Hepatocyte (in vitro differentiated cells): ENCODE results near the gene CFAP65. TPM values are rescaled to one million over a fixed set of nuclear protein-coding genes. Genes with fewer than 3 reads are reported as not detected.

Experiments
- DNase-seq: peaks from one replicate; pipeline ENCODE4 v3.0.0-alpha.2; 2016; ENCODE audit warnings: low spot score
- H2AFZ ChIP-seq: fragments of 200-600 bp; sonication (generic); 2 replicates; pipeline ENCODE4 v1.6.0; 2016; ENCODE audit warnings: antibody characterized with exemption, mild to moderate bottlenecking
- H3K27ac ChIP-seq: fragments of 200-600 bp; sonication (generic); 2 replicates; pipeline ENCODE4 v1.5.1; 2016; ENCODE audit warnings: mild to moderate bottlenecking
- H3K27me3 ChIP-seq: fragments of 200-600 bp; sonication (generic); 2 replicates; pipeline ENCODE4 v1.6.1; 2016
- H3K36me3 ChIP-seq: fragments of 200-600 bp; sonication (generic); replicated peaks from 2 replicates; pipeline ENCODE4 v1.5.1; 2016; ENCODE audit warnings: low read depth; ENCODE audit not compliant: insufficient read depth
- H3K4me1 ChIP-seq: fragments of 200-600 bp; sonication (generic); 2 replicates; pipeline ENCODE4 v1.5.1; 2016; ENCODE audit warnings: mild to moderate bottlenecking, moderate library complexity; ENCODE audit not compliant: insufficient read depth
- H3K4me2 ChIP-seq: fragments of 200-600 bp; sonication (generic); 2 replicates; pipeline ENCODE4 v1.6.0; 2016
- H3K4me3 ChIP-seq: fragments of 200-600 bp; sonication (generic); 2 replicates; pipeline ENCODE4 v1.5.1; 2016; ENCODE audit warnings: mild to moderate bottlenecking
- H3K79me2 ChIP-seq: fragments of 200-600 bp; sonication (generic); 2 replicates; pipeline ENCODE4 v1.6.0; 2017; ENCODE audit warnings: mild to moderate bottlenecking
- H3K9me2 ChIP-seq: fragments of 200-600 bp; sonication (generic); replicated peaks from 2 replicates; pipeline ENCODE4 v1.6.0; 2017; ENCODE audit warnings: mild to moderate bottlenecking; ENCODE audit not compliant: insufficient read depth
- H3K9me3 ChIP-seq: fragments of 200-600 bp; sonication (generic); 2 replicates; pipeline ENCODE4 v1.5.1; 2016; ENCODE audit warnings: low read depth, mild to moderate bottlenecking
- H4K20me1 ChIP-seq: fragments of 200-600 bp; sonication (generic); 2 replicates; pipeline ENCODE4 v1.6.0; 2016; ENCODE audit warnings: mild to moderate bottlenecking; ENCODE audit not compliant: insufficient read depth, poor library complexity, severe bottlenecking
- EZH2 ChIP-seq: fragments of 200-600 bp; sonication (generic); IDR thresholded peaks from 2 replicates; pipeline ENCODE4 v1.6.1; 2016; ENCODE audit warnings: antibody characterized with exemption, mild to moderate bottlenecking, borderline replicate concordance
- EZH2phosphoT487 ChIP-seq: fragments of 200-600 bp; sonication (generic); IDR thresholded peaks from one replicate; pipeline ENCODE4 v1.6.1; 2018; ENCODE audit warnings: antibody characterized with exemption, mild to moderate bottlenecking, low read depth, moderate library complexity; ENCODE audit not compliant: unreplicated experiment, severe bottlenecking
- WGBS: methylation state at CpG from one replicate; pipeline ENCODE4 v1.1.6; 2016; ENCODE audit warnings: low lambda C conversion rate; ENCODE audit errors: missing lambda C conversion rate; 5-methylcytosine and 5-hydroxymethylcytosine counted together
- polyA plus RNA-seq: library from polyadenylated mRNA; unstranded; fragments of >200 nt; fragmentation: Nextera tagmentation; extraction: Ambion mirVana; gene quantifications from 2 replicates; pipeline ENCODE4 v1.2.1, GENCODE V29; 2016
- total RNA-seq: library from RNA; depleted of rRNA; stranded (reverse); fragments of >200 nt; gene quantifications from 2 replicates; pipeline ENCODE4 v1.2.3, GENCODE V29; 2014
- TF ChIP-seq, protein P1 (sequence below): fragments of 200-600 bp; sonication (generic); IDR thresholded peaks from 2 replicates; pipeline ENCODE4 v1.5.1; 2016; ENCODE audit warnings: antibody characterized with exemption, mild to moderate bottlenecking; ENCODE audit not compliant: poor library complexity

CFAP65 gene
- total and polyA plus RNA-seq, 2 experiments from 2014 or later, result 0.03 to 0.05 TPM

DNA sequence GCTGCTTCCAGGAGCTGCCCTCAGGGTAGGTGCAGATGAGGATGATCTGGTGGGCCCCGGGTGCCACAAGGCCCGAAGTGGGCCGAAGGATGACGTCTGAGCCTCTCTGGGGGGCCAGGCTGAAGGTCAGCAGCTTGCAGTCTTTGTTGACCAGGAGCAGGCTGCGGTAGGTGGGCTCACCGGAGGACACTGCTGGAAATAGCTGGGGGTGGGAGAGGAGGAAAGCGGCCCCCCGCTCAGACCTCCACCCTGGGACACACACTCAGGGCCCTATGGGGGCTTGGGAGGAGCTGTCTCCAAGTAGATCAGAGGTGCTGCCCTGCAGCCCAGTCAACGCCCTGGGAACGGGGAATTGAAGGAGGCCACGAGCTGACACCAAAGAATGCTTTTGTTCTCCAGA lies 17.3 kb downstream of the CFAP65 start:
- Histone ChIP-seq H3K36me3 (no peaks in the 10 kb centered on the region), H3K4me3 (no peak overlapping the region), H3K4me2 (no peak overlapping the region), H3K9me2 (no peaks in the 10 kb centered on the region), H2AFZ (no peak overlapping the region), H3K79me2 (no peaks in the 10 kb centered on the region), H3K9me3 (no peaks in the 10 kb centered on the region), H3K27ac (no peak overlapping the region), H3K27me3 (no peaks in the 10 kb centered on the region), H3K4me1 (no peaks in the 10 kb centered on the region), H4K20me1 (no peaks in the 10 kb centered on the region)
- WGBS, result 81% methylated on average over 10 of the region's 11 CpGs
- TF ChIP-seq EZH2phosphoT487 (no peak), EZH2 (no peak)
- TF ChIP-seq, protein P1, sequence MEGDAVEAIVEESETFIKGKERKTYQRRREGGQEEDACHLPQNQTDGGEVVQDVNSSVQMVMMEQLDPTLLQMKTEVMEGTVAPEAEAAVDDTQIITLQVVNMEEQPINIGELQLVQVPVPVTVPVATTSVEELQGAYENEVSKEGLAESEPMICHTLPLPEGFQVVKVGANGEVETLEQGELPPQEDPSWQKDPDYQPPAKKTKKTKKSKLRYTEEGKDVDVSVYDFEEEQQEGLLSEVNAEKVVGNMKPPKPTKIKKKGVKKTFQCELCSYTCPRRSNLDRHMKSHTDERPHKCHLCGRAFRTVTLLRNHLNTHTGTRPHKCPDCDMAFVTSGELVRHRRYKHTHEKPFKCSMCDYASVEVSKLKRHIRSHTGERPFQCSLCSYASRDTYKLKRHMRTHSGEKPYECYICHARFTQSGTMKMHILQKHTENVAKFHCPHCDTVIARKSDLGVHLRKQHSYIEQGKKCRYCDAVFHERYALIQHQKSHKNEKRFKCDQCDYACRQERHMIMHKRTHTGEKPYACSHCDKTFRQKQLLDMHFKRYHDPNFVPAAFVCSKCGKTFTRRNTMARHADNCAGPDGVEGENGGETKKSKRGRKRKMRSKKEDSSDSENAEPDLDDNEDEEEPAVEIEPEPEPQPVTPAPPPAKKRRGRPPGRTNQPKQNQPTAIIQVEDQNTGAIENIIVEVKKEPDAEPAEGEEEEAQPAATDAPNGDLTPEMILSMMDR, result no peak
- no peak for DNase-seq

DNA sequence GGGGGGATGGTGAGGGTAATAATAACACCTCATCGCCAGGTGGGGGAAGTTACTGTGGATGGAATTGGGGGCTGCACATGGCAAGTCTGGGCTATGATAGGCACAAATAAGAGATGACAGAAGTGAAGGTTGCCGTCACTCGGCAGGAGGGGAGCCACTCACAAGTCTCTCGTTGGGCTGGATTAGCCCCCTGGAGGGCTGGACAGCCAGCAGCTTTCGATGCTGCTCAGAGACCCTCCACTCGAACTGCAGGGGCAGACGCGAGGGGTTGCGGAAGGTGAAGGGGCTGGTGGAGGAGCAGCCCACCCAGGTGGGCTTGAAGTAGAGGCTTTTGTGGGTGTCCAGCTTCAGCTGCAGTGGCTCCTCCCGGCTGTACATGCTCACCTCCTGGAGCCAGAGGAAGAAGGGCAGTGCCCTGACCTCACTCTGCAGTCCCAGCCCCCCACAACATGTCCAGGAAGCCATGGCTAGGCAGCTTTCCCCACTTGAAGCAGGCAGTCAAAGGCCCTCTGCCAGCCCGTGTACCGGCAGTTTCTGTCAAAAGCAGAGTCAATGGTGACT lies 18.2 kb downstream of the CFAP65 start:
- H3K27me3 ChIP-seq, result no peaks in the 10 kb centered on the region
- no peaks in the 10 kb centered on the region for H4K20me1 ChIP-seq
- no peak overlapping the region for H2AFZ ChIP-seq
- TF ChIP-seq EZH2phosphoT487, result no peak
- H3K9me2 ChIP-seq, result no peaks in the 10 kb centered on the region
- no peaks in the 10 kb centered on the region for H3K36me3 ChIP-seq
- no peaks in the 10 kb centered on the region for H3K4me1 ChIP-seq
- H3K4me2 ChIP-seq, result no peak overlapping the region
- no peak for DNase-seq
- H3K4me3 ChIP-seq, result no peak overlapping the region
- no peak overlapping the region for H3K27ac ChIP-seq
- H3K9me3 ChIP-seq, result no peaks in the 10 kb centered on the region
- WGBS, result 87% methylated on average over 12 of the region's 12 CpGs
- H3K79me2 ChIP-seq, result no peaks in the 10 kb centered on the region

DNA sequence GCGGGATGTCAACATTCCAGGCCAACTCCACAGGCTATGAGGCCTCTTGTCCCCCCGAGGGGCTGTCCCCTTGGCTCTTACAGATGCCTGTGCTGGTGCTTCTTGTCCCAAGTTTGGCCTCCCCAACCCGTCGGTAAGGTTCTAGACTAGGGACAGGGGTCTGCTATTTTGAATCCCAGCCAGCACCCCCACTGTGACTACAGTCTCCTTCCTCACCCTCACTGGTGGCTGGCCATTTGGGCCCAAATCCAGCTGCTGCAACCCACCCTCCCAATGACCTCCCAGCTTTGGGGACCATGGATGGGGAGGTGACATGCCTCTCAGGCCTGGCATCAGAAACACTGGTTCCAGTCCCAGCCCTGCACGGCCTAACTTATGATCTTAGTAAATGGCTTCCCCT lies 18.7 kb downstream of the CFAP65 start:
- Histone ChIP-seq H3K4me2 (no peak overlapping the region), H3K36me3 (no peaks in the 10 kb centered on the region), H3K27ac (no peak overlapping the region), H3K9me2 (no peaks in the 10 kb centered on the region), H3K4me3 (no peak overlapping the region), H3K27me3 (no peaks in the 10 kb centered on the region), H3K79me2 (no peaks in the 10 kb centered on the region), H2AFZ (no peak overlapping the region), H3K4me1 (no peaks in the 10 kb centered on the region), H4K20me1 (no peaks in the 10 kb centered on the region), H3K9me3 (no peaks in the 10 kb centered on the region)
- TF ChIP-seq, protein P1, result no peak
- TF ChIP-seq EZH2phosphoT487 (no peak), EZH2 (no peak)
- WGBS, result 87% methylated on average over 3 of the region's 5 CpGs
- DNase-seq, result no peak

DNA sequence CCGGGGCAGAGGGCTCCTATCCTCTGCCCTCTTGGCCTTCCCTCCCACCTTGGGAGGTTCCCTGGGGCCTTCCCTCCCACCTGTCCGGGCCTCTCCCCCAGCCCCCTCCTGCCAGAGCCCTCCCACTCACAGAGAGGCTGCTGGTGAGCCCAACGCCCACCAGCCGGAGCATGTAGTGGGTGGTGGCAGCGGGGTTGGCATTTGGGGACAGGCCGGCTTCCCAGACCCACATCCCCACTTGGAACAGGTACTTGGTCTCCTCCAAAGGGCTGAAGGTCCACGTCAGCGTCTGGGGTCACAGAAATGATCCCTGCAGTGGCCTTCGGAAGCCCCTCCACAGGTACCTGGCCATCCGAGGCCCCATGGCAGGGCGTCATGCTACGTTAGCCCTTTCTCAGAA lies 19.3 kb downstream of the CFAP65 start:
- DNase-seq, result no peak
- no peak overlapping the region for H3K4me3 ChIP-seq
- H3K36me3 ChIP-seq, result no peaks in the 10 kb centered on the region
- no peaks in the 10 kb centered on the region for H3K4me1 ChIP-seq
- H3K4me2 ChIP-seq, result no peak overlapping the region
- no peaks in the 10 kb centered on the region for H4K20me1 ChIP-seq
- H3K27me3 ChIP-seq, result no peaks in the 10 kb centered on the region
- no peaks in the 10 kb centered on the region for H3K9me3 ChIP-seq
- no peak overlapping the region for H2AFZ ChIP-seq
- TF ChIP-seq EZH2phosphoT487, result no peak
- TF ChIP-seq, protein P1, result no peak
- TF ChIP-seq EZH2, result no peak
- WGBS, result 92% methylated on average over 11 of the region's 12 CpGs
- H3K9me2 ChIP-seq, result no peaks in the 10 kb centered on the region
- no peak overlapping the region for H3K27ac ChIP-seq
- H3K79me2 ChIP-seq, result no peaks in the 10 kb centered on the region
